ENCODE data around the gene KAT6B. TPM values are rescaled to one million over a fixed set of nuclear protein-coding genes. Genes with fewer than 3 reads are reported as not detected.
"Not testable (repeated sequence)": the region's sequence is repeated elsewhere in the genome, so short reads cannot be mapped to it uniquely, and the experiment has no call there.

The KAT6B gene
- total RNA-seq, 4 donors from 2014 or later = 12.0 to 37.7 (median 21.6) TPM

GRCh38 chr10:75049316-75050148 lies 223.1 kb downstream of the KAT6B start:
- Histone ChIP-seq H3K36me3 (no peaks in the 10 kb centered on the region), H3K4me1 (peaks cover 0 to 9% of the 10 kb centered on the region in 2 donors), H3K27ac (peak overlapping the region in 2 of 4 donors; percentile 12 to 14), H3K9me3 (no peaks in the 10 kb centered on the region), H3K4me3 (no peak overlapping the region), H3K27me3 (no peaks in the 10 kb centered on the region)
- intact Hi-C loops (cut with DNase I; ENCODE audit: low total_unique reads) (loop anchor here (10.0 kb wide), 1 partner anchor 185 kb away; the partner anchor contains the start of gene COMTD1), in situ Hi-C loops (cut with MboI; ENCODE audit: low sequenced_read_pairs in 4 of 4) (no loop called here)
- TF ChIP-seq CTCF (IDR thresholded peaks at IDR 0.05 in 4 of 5, conservative IDR thresholded peaks at IDR 0.05 in 1 of 5) (no peak), POLR2A (IDR thresholded peaks at IDR 0.05) (no peak)
- DNase-seq = peak in 1 of 2 donors; percentile 9
- no peak for ATAC-seq

- TF ChIP-seq POLR2A (IDR thresholded peaks at IDR 0.05) = no peak
- TF ChIP-seq CTCF (IDR thresholded peaks at IDR 0.05 in 4 of 5, conservative IDR thresholded peaks at IDR 0.05 in 1 of 5) = no peak
- Histone ChIP-seq H3K4me3 (no peak overlapping the region), H3K36me3 (no peaks in the 10 kb centered on the region), H3K27me3 (no peaks in the 10 kb centered on the region), H3K9me3 (no peaks in the 10 kb centered on the region), H3K4me1 (peaks cover 0 to 9% of the 10 kb centered on the region in 2 donors), H3K27ac (peak overlapping the region in 1 of 4 donors; percentile 22)
- DNase-seq = no peak
- in situ Hi-C loops (cut with MboI; ENCODE audit: low sequenced_read_pairs in 4 of 4) (no loop called here), intact Hi-C loops (cut with DNase I; ENCODE audit: low total_unique reads) (no loop called here)
- no peak for ATAC-seq
These were observed 223.9 kb downstream of the KAT6B start for GRCh38 chr10:75050149-75050919.

- TF ChIP-seq POLR2A (IDR thresholded peaks at IDR 0.05) (no peak), CTCF (IDR thresholded peaks at IDR 0.05 in 4 of 5, conservative IDR thresholded peaks at IDR 0.05 in 1 of 5) (no peak)
- DNase-seq (no peak), ATAC-seq (no peak)
- H3K36me3 ChIP-seq = no peaks in the 10 kb centered on the region
- H3K27ac ChIP-seq = no peak overlapping the region
- no peak overlapping the region for H3K4me3 ChIP-seq
- peaks cover 0 to 9% of the 10 kb centered on the region in 2 donors for H3K4me1 ChIP-seq
- intact Hi-C loops (cut with DNase I; ENCODE audit: low total_unique reads) (no loop called here), in situ Hi-C loops (cut with MboI; ENCODE audit: low sequenced_read_pairs in 4 of 4) (no loop called here)
- H3K27me3 ChIP-seq = no peaks in the 10 kb centered on the region
- H3K9me3 ChIP-seq = no peaks in the 10 kb centered on the region
These were observed 224.9 kb downstream of the KAT6B start for GRCh38 chr10:75051308-75051707.

- H3K27me3 ChIP-seq; H3K9me3 ChIP-seq; H3K27ac ChIP-seq; H3K4me3 ChIP-seq; DNase-seq; intact Hi-C loops (cut with DNase I; ENCODE audit: low total_unique reads); in situ Hi-C loops (cut with MboI; ENCODE audit: low sequenced_read_pairs in 4 of 4); H3K36me3 ChIP-seq; ATAC-seq: not testable (repeated sequence)
- peaks cover 11 to 17% of the 10 kb centered on the region in 2 donors for H3K4me1 ChIP-seq
These were observed 229.6 kb downstream of the KAT6B start for GRCh38 chr10:75055896-75056406.

GRCh38 chr10:75057680-75058079 lies 231.3 kb downstream of the KAT6B start:
- TF ChIP-seq CTCF (IDR thresholded peaks at IDR 0.05 in 4 of 5, conservative IDR thresholded peaks at IDR 0.05 in 1 of 5) (no peak), POLR2A (IDR thresholded peaks at IDR 0.05) (no peak)
- H3K27ac ChIP-seq = no peak overlapping the region
- H3K4me1 ChIP-seq = peaks cover 11 to 22% of the 10 kb centered on the region in 2 donors
- in situ Hi-C loops (cut with MboI; ENCODE audit: low sequenced_read_pairs in 4 of 4) (no loop called here), intact Hi-C loops (cut with DNase I; ENCODE audit: low total_unique reads) (no loop called here)
- no peaks in the 10 kb centered on the region for H3K27me3 ChIP-seq
- DNase-seq = no peak
- no peak overlapping the region for H3K4me3 ChIP-seq
- ATAC-seq = no peak
- no peaks in the 10 kb centered on the region for H3K9me3 ChIP-seq
- no peaks in the 10 kb centered on the region for H3K36me3 ChIP-seq
